CD4-positive, alpha-beta T cell treated with Interleukin-6 for 4 hours (primary cell): ENCODE results near the gene SURF6.
"Not testable (repeated sequence)": the region's sequence is repeated elsewhere in the genome, so short reads cannot be mapped to it uniquely, and the experiment has no call there.

Source experiments
- DNase-seq: peaks from one replicate; pipeline ENCODE4 v3.0.0-alpha.2; 2020; ENCODE audit warnings: mixed read lengths

The SURF6 gene

GRCh38 chr9:133347515-133347984, 11.6 kb upstream of the SURF6 start:
- DNase-seq, result peak; percentile 45

GRCh38 chr9:133346021-133346785, 10.2 kb upstream of the SURF6 start:
- no peak for DNase-seq

- DNase-seq, result no peak
Measured at GRCh38 chr9:133345596-133345995, 9.6 kb upstream of the SURF6 start.

- no peak for DNase-seq
Measured at GRCh38 chr9:133344979-133345378, 9.0 kb upstream of the SURF6 start.

GRCh38 chr9:133344071-133344470, 8.1 kb upstream of the SURF6 start:
- no peak for DNase-seq

GRCh38 chr9:133342570-133342969, 6.6 kb upstream of the SURF6 start:
- no peak for DNase-seq

- no peak for DNase-seq
Measured at GRCh38 chr9:133342069-133342406, 6.0 kb upstream of the SURF6 start.

- no peak for DNase-seq
Measured at GRCh38 chr9:133341369-133342068, 5.5 kb upstream of the SURF6 start.

GRCh38 chr9:133340916-133341315, 4.9 kb upstream of the SURF6 start:
- no peak for DNase-seq

GRCh38 chr9:133340256-133340655, 4.3 kb upstream of the SURF6 start:
- no peak for DNase-seq

GRCh38 chr9:133339641-133340040, 3.7 kb upstream of the SURF6 start:
- DNase-seq, result no peak

GRCh38 chr9:133334888-133335287, 1.1 kb downstream of the SURF6 start:
- not testable (repeated sequence) for DNase-seq

GRCh38 chr9:133334161-133334560, 1.8 kb downstream of the SURF6 start:
- DNase-seq, result no peak

- no peak for DNase-seq
Measured at GRCh38 chr9:133333566-133333965, 2.4 kb downstream of the SURF6 start.

- no peak for DNase-seq
Measured at GRCh38 chr9:133333011-133333410, 3.0 kb downstream of the SURF6 start.

GRCh38 chr9:133332381-133332730, 3.6 kb downstream of the SURF6 start:
- DNase-seq, result no peak

- no peak for DNase-seq
Measured at GRCh38 chr9:133331641-133332380, 4.2 kb downstream of the SURF6 start.

GRCh38 chr9:133331221-133331620, 4.8 kb downstream of the SURF6 start:
- no peak for DNase-seq

- not testable (repeated sequence) for DNase-seq
Measured at GRCh38 chr9:133329306-133330156, 6.5 kb downstream of the SURF6 start.

- no peak for DNase-seq
Measured at GRCh38 chr9:133327834-133328484, 8.0 kb downstream of the SURF6 start.

- not testable (repeated sequence) for DNase-seq
Measured at GRCh38 chr9:133327021-133327420, 9.0 kb downstream of the SURF6 start.

GRCh38 chr9:133323991-133324703, 11.8 kb downstream of the SURF6 start:
- DNase-seq, result no peak
